ENCODE results near the gene VAT1L.

- TF ChIP-seq CTCF (IDR thresholded peaks at IDR 0.05) (no peak), EZH2phosphoT487 (IDR thresholded peaks at IDR 0.05; ENCODE audit: borderline replicate concordance, low read depth) (no peak), EP300 (IDR thresholded peaks at IDR 0.05; ENCODE audit: borderline replicate concordance in 1 of 2, low read depth in 1 of 2, low read length in 1 of 2) (no peak), SMC3 (IDR thresholded peaks at IDR 0.05; ENCODE audit: low read depth, low read length) (no peak), GABPA (IDR thresholded peaks at IDR 0.05; ENCODE audit: low read depth) (no peak), POLR2AphosphoS5 (IDR thresholded peaks at IDR 0.05; ENCODE audit: low read depth, low read length) (no peak), MEF2A (IDR thresholded peaks at IDR 0.05; ENCODE audit: borderline replicate concordance, low read depth) (no peak), CHD2 (IDR thresholded peaks at IDR 0.05; ENCODE audit: low read length, partially characterized antibody) (no peak), MXI1 (IDR thresholded peaks at IDR 0.05; ENCODE audit: low read depth, low read length) (no peak), NRF1 (IDR thresholded peaks at IDR 0.05; ENCODE audit: low read depth, low read length) (no peak), TEAD4 (IDR thresholded peaks at IDR 0.05; ENCODE audit: borderline replicate concordance, insufficient read depth) (no peak)
Measured at GRCh38 chr16:77787452-77787851, 912 bp upstream of the VAT1L start.
